NCI-H2029 treated with DMSO at 0.1 percent for 48 hours (cell line): ENCODE results near the gene LCE4A.

Source experiments
- DNase-seq: peaks from one replicate; lab custom pipeline; 2025; lab: John Stamatoyannopoulos, UW

The LCE4A gene

DNA sequence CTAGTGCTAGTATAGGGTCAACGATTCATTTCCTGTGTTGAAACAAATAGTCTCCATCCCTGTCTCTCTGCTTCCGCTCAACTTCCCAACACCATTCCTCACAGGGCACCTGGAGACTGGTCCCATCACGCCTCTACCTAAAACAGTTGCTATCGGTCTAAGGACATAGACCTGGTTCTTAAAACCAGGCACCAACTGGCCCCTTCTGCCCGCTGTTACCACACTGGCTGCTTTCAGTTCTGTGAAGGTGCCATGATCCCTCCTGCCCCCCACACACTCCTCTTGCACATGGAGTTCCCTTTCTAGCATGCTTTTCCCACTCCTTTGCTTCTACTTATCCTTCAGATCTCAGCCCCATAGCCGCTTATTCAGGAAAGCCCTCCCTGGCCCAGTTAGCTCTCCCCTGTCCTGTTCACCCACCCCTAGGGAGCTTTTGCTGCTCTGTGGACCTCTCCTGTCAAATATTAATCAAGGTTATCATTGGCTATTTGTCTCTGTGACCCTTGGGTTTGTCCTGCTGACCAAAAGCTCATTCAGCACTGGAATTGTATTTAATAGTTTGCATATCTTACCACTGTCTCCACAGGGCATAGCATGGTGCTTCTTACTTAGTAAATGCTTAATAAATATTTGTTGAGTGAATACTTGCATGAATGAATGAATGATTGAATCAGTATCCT, 37.9 kb downstream of the LCE4A start:
- DNase-seq, result no peak

DNA sequence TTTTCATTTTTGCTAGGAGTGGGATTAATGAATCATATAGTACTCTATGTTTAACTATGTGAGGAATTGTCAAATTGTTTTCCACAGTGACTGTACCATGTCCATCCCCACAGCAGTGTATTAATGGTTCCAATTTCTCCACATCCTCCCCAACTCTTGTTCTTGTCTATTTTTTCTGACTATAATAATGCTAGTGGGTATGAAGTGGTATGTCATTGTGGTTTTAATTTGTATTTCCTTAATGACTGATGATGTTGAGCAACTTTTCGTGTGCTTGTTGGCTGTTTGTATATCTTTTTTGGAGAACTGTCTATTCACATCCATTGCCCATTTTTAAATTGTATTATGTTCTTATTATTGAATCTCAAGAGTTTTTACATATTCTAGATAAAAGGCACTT, 39.9 kb downstream of the LCE4A start:
- no peak for DNase-seq

DNA sequence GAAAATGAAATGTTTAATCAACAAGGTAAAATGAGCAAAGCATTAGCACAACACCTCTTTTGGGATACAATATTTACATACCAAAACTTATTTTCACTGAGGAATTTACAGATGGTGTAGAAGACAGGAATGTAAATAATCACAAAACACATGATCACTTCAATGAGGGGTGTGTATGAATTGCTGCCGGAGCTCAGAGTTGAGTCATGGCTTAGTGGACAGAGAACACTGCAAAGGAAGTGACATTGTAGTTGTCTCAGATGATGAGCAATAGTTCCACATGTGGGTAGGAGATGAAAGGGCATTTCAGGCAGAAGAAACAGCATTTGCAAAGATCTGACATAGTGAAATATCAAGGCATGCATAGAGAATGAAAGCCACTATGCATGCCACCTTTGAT, 44.3 kb downstream of the LCE4A start:
- no peak for DNase-seq

DNA sequence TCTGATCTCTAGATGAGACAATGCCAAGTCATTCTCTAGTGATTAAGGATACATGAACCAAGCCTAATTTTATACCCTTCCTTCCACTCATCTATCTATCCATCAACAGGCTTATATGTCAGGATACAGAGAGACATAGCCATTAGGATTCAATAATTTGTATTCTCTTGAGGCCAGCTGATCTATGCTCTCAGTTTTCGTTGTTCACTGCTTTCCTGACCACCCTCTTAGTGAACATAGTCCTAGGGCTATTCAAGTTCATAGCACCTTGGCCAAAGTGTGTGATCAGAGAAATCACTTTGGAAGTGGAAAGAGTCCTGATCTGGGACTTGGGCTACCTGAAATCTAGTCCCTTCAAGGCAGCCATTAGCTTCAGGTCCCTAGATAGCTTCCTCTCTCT, 45.6 kb downstream of the LCE4A start:
- no peak for DNase-seq

DNA sequence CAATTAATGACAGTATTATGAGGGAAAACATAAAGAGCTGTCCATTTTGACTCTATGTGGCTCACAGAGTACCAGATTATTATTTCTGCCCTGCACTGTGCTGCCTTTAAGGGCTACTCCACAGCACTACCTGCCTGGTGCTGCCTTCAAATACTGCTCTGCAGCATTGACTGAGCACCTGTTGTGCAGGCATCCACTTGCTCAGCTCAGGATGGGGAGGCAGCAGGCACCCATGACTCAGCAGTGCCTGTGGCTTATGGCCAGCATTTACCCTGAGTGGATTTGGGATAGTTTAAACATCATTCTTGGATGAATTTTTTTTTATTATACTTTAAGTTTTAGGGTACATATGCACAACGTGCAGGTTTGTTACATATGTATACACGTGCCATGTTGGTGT, 48.9 kb downstream of the LCE4A start:
- no peak for DNase-seq

DNA sequence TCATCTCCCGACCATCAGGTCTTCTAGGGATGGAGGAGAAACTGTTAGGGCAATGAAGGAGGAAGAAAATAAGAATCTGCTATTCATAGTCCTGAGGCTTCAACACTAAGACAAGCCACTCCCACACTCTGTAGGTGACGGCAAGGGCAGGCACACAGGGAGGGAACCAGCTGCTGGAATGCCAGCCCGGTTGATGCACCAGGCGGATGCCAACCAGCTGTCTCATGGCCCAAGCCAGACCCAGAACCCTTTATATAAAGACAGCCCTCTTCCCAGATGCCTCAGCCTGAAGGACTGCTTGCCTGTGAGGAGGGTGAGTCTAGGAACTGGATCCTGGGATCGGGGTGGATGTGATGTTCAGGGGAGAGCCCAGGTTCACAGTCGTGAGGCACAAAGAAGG, 49.8 kb downstream of the LCE4A start, which contains the start of gene KPRP:
TSS of gene KPRP (plus strand) at position 279 of the 400 bp plus-strand sequence. CDS start 1,564 bp downstream, outside the sequence.
- DNase-seq, result no peak

DNA sequence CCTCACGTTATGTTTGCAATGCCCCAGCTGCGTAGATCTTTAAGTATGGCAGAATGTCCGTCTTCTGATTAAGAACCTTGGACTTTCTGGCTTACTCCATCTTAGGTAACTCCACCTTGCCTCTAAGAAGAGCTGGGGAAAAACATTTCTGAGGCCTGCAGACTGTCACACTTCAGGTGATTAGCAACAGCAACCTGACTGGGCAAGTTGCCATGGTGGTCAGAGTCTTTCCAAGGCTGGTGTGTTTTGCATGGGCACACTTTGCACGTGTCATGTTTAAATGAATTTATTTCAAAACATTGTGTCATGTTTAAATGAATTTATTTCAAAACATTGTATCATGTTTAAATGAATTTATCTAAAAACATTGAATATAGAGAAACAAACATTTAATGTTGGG, 50.7 kb downstream of the LCE4A start:
- no peak for DNase-seq
